ENCODE measurements around the gene ANKRD39.

ANKRD39 gene

DNA sequence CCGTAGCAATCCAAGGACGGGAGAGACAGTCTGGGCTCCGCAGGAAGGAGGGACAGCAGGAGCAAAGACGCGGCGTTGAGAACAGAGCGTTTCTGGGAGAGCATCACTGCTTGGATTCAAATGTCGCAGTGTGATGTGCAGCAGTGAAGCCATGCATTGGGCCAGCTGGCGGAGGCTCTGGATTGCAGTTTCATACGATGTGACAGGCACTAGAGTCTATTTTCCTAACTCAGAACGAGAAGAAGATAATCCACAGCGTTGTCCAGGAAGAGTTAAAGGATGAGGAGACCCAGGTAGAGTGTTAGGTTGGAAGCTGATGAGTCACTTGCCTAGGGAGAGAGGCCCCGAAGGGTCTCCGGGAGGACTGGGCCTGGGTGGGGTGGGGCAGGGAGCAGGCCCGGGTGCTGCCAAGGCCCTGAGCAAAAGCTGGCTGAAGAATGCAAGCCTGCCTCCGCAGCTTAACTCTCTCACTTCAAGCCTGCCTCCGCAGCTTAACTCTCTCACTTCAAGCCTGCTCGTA lies 29.7 kb upstream of the ANKRD39 start:
- DNase-seq: peak; percentile 54 to 64

GRCh38 chr2:96885432-96886347 lies 27.9 kb upstream of the ANKRD39 start:
- DNase-seq: no peak

GRCh38 chr2:96884299-96885094 lies 26.7 kb upstream of the ANKRD39 start:
- DNase-seq: no peak

GRCh38 chr2:96883306-96883705 lies 25.5 kb upstream of the ANKRD39 start:
- DNase-seq: no peak

DNA sequence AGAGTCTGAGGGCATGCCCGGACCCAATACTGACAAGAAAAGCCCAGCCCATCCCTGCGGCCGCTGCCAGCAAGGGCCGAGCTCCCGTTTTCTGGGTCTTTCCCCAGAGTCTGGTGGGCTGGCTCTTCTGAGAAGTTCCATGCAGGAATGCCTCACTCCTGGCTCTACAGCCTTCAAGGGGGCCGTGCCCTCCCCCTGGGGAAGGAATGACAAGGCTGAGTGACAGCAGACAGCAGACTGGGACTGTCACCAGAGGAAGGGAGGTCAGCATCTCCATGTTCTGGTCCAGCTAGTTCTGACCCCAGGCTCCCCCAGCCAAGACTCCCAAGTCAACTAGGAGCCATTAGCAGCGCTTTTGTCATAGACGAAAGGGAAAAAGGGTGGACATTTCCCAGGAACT lies 25.1 kb upstream of the ANKRD39 start:
- DNase-seq: no peak

- DNase-seq: no peak
Measured at GRCh38 chr2:96882230-96882629, 24.4 kb upstream of the ANKRD39 start.

GRCh38 chr2:96881349-96882195 lies 23.8 kb upstream of the ANKRD39 start:
- no peak for DNase-seq

DNA sequence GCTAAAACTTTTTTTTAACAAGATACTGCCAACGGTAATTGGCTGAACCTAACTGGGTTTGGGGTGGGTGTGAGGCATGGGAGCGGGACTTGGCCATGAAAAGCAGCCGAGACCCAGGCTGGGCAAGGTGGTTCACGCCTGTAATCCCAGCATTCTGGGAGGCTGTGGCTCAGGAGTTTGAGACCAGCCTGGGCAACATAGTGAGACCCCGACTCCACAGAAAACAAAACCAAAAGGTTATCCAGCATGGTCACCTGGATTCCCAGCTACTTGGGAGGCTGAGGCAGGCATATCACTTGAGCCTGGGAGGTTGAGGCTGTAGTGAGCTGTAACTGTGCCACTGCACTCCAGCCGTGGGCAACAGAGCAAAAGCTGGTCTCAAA lies 23.1 kb upstream of the ANKRD39 start:
- no peak for DNase-seq

GRCh38 chr2:96879545-96880040 lies 21.8 kb upstream of the ANKRD39 start:
- no peak for DNase-seq

DNA sequence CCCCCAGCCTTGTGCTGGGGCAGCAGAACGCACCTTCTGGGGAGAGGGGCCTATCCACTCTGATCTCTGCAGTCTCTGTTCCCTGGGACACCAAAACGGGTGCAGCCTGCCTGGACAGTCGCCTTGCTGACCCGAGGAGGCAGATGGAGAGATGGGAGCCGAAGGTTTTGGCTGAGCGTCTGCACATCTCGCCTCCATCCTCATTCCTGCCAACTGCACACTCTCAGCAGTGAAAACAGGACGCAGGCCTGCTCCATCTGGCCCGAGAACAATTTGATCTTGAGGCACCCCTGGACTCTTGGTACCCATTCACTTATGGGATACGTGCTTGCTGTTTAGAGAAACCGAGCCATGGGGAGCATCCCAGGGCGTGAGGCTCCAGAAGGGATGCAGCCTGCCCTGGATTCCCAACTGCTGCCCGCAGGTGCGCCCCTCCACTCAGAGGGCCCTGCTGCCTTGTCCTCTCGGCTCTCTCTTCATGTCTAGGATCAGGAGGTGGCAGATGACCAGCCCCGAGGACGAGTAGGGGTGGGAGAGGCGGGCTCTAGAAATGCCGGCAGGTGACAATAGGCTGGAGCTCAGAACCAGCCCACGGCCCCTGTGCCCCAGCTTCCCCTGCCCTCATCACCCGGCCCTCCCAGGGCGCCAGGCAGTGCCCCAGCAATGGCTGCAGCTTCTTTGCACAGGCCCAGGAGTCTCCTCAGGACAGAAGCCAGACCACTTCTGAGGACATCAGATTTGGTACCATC lies 21.2 kb upstream of the ANKRD39 start:
- no peak for DNase-seq

- no peak for DNase-seq
Measured at GRCh38 chr2:96878171-96878570, 20.4 kb upstream of the ANKRD39 start.

DNA sequence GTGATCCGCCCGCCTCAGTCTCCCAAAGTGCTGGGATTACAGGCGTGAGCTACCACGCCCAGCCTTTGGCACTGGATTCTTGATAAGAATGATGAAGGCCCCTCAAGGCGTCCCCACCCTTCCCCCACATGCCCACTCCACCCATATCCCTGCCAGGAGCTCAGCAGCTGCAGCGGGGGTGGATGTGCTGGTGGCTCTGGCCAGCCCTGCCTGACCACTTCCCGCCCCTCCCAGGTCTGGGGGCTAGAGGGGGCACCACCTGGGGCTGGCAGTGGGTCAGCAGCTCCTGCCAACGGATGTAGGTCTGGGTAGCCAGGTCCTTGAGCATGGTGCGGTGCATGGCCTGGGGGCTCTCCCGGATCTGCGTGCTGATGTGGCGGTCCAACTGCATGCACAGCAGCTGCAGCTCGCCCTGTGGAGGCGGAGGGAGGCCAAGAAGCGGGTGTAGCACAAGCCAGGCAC lies 19.8 kb upstream of the ANKRD39 start:
- DNase-seq: no peak

DNA sequence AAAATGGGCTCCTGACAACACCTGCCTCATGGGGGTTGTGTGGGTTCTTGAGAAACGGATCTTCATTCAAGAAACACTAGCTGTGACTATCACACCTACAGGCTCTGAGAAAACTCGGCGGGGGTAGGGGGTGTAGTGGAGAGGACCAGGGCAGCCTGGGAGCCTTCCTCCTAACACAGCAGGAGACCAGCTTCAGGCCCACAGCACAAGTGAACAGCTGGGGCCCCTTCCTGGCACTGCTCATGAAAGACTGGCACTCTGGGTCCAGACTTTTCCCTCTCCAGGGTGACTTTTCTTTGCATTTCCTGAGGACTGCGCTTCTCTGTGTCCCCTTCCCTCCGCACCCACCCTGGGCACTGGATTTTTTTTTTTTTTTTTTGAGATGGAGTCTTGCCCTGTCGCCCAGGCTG lies 19.2 kb upstream of the ANKRD39 start:
- no peak for DNase-seq

DNA sequence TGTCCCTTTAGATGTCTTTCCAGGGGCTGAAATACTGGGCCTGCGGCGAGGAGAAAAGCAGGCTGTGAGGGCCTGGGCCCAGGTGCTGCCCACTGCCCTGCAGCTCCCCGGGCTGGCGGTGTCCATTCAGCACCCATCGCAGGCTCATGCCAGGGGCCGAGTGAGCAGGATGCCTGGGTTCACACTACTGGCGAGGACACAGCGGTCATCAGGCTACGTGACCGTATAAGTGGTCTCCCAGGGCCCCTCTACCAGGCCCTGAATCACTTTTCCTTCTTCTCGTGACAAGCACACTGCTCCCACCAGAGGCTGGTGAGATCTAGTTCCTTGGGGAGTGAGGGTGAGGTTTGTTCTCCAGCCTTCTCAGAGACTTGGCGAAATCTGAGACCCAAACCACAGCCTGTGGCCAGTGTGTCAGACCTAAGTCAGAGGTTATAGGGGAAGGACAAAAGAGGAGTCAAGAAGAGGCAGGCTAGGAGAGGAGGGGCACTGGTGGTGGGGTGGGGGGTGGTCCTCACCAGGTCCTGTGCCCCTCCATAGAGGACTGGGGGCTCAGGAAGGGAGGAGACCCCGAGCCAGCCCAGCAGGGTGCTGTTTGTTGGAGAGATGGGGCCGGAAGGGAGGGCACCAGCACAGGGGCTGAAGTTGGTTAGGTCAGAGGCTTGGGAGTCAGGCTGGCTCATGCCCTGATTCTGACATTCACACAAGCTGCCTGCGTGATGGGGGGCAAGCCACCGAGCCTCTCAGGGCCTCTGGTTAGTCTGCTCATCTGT lies 18.6 kb upstream of the ANKRD39 start:
- DNase-seq: no peak

DNA sequence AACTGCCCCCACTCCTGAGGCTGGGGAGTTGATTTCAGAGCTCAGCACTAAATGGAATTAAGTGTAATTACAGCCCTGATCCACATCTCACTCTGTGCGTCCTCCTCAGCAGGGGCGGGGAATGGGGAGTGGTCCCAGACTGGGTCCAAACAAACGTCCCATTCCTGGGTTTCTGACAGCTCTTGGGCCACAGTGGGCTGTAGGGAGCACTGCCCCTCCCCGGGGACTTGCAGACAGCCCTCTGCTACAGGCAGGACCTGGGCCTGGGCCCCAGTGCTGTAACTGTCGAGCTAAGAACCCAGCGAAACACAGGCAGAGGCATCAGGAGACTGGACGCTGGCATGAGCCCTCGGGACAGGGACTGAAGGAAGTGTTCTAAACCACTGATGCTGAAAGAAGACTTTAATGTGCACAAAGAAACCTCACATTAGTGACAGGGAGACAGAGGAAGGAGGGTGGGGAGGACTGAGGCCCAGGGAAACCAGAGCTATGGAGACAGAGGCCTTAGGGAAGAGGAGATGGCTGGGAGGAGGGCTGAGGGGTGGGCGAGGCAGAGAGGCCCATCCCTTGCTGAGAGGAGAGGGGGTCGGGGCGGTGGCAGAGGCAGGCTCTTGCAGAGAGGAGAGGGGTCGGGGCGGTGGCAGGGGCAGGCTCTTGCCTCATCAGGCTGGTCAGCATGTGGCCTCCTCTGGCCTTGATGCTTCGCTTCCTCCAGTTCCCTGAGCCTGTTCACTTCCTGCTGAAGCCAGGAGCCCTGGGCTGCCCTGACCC lies 17.9 kb upstream of the ANKRD39 start:
- DNase-seq: no peak

DNA sequence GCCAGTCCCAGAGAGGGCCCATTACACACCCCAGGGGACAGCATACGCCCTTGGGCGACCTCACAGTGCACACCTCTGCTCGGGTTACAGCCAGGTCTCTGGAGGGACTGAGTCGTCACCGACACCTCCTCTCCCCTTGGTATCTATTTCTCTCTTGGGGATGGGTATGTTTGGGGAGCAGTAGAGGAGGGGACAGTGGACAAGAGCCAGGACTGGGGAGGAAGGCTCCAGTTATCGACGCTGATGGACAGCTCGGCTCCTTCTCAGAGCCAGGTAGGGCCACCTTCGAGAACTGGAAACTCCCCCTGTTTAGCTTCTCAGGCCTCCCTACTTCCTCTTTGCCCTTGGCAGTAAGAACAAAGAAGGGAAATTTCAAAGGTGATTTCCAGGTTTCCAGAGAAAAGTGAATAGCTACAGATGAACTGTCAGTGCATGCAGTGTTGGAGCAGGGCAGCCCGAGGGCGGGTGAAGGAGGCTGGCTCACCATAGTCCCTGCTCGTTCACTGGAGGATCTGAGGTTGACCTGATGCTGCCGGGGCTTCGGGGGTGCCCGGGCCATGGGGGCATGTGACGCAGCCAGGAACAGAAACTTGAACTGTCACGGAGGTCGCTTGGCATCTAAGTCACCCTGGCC lies 16.5 kb upstream of the ANKRD39 start:
- no peak for DNase-seq

DNA sequence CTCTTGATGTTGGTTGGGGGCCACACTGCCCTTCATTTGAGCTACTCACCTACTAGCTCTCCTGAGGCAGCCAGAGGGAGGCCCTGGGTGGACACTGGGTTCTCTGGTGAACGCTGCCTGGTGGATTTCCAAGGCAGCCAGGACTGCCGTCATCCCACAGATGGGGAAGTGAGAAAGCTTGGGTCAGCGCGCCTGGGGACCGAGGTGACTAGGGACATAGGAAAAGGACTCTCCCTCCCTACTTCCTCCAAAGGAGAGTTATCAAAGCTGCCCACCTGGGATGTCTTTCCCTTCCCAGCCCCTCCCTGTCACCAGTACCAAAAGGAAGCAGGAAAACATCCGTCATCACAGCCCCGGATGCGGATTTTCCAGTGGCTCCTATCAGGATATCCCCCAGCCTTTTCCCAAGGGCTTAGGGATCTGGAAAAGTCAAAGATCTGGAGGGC lies 15.9 kb upstream of the ANKRD39 start:
- peak; percentile 24 to 52 for DNase-seq

DNA sequence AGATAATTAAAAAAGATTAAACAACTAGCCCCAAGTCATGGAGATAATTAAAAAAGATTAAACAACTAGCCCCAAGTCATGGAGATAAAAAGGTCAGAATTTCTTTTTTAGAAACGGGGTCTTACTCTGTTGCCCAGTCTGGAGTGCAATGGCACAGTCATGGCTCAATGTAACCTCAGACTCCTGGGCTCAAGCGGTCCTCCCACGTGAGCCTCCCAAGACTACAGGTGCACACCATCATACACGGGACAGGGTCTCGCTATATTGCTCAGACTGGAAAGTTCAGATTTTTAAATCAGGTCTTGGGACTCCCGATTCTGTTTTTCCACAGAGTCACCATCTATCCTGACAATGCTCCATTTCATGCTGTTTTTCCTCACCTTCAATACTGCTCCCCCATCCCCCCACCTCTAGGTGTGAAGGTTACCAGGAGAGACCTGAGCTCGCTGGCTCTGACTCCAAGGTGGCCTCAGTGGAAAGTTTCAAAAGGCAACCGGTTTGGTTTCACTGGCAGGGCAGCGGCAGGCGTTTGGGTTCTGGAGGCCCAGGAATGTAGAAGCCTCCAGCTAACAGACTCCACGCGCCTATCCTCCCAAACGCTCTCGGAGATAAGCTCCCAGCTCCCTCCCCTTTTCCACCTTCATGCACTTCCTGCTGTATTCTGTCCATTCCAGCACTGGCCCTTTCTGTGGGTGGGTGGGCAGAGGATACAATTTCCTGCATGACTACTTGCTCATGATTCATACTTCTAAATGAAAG lies 15.0 kb upstream of the ANKRD39 start:
- DNase-seq: no peak
